Right atrium auricular region (tissue), 2 donors: Measurements from ENCODE around the gene TENT4A. TPM values are rescaled to one million over a fixed set of nuclear protein-coding genes. Genes with fewer than 3 reads are reported as not detected.
"Not testable (repeated sequence)": the region's sequence is repeated elsewhere in the genome, so short reads cannot be mapped to it uniquely, and the experiment has no call there.

Experiments
- DNase-seq: peaks from one replicate; pipeline ENCODE4 v3.0.0-alpha.2; 2019; ENCODE audit warnings: low spot score
- H3K27ac ChIP-seq, 2 donors: fragments of 200-600 bp; sonication (generic); 1 replicate in 1 of 2; 2 replicates in 1 of 2; pipeline ENCODE4 v1.5.1; 2016 to 2019
- H3K27me3 ChIP-seq, 2 donors: fragments of 200-600 bp; sonication (generic); one replicate each; pipeline versions ENCODE4 v1.5.1 to v1.6.0; 2017 to 2019
- H3K36me3 ChIP-seq: fragments of 200-600 bp; sonication (generic); one replicate; pipeline ENCODE4 v1.5.1; 2016
- H3K4me1 ChIP-seq, 2 donors: fragments of 200-600 bp; sonication (generic); one replicate each; pipeline versions ENCODE4 v1.5.1 to v1.6.0; 2017 to 2019
- H3K4me3 ChIP-seq, 2 donors: fragments of 200-600 bp; sonication (generic); 1 replicate in 1 of 2; 2 replicates in 1 of 2; pipeline ENCODE4 v1.5.1; 2017 to 2019; ENCODE audit warnings: mild to moderate bottlenecking in 1 of 2, moderate library complexity in 1 of 2
- H3K9me3 ChIP-seq, 2 donors: fragments of 200-600 bp; sonication (generic); one replicate each; pipeline ENCODE4 v1.5.1; 2019
- CTCF ChIP-seq, 2 donors: fragments of 200-600 bp; sonication (generic); IDR thresholded peaks; one replicate each; pipeline ENCODE4 v1.5.1; 2019; ENCODE audit warnings: antibody characterized with exemption in 2 of 2
- total RNA-seq, 2 donors: library from RNA; depleted of rRNA; stranded (reverse); fragments of >200 nt; gene quantifications; one replicate each; pipeline ENCODE4 v1.1.0, GENCODE V29; 2016

The TENT4A gene
- total RNA-seq, 2 donors from 2014 or later: 7.3 to 14.9 TPM

GRCh38 chr5:6770826-6771607 is 57.8 kb downstream of the TENT4A start:
- Histone ChIP-seq H3K27me3 (no peaks in the 10 kb centered on the region), H3K9me3 (no peaks in the 10 kb centered on the region), H3K4me3 (no peak overlapping the region), H3K36me3 (no peaks in the 10 kb centered on the region), H3K4me1 (peaks cover 0 to 12% of the 10 kb centered on the region in 2 donors), H3K27ac (no peak overlapping the region)
- TF ChIP-seq CTCF (IDR thresholded peaks at IDR 0.05): no peak
- no peak for DNase-seq

- Histone ChIP-seq H3K36me3 (no peaks in the 10 kb centered on the region), H3K4me1 (no peaks in the 10 kb centered on the region), H3K4me3 (no peak overlapping the region), H3K27me3 (no peaks in the 10 kb centered on the region), H3K9me3 (no peaks in the 10 kb centered on the region), H3K27ac (no peak overlapping the region)
- DNase-seq: no peak
- TF ChIP-seq CTCF (IDR thresholded peaks at IDR 0.05): no peak
Measured at GRCh38 chr5:6772886-6773285, 59.7 kb downstream of the TENT4A start.

DNA sequence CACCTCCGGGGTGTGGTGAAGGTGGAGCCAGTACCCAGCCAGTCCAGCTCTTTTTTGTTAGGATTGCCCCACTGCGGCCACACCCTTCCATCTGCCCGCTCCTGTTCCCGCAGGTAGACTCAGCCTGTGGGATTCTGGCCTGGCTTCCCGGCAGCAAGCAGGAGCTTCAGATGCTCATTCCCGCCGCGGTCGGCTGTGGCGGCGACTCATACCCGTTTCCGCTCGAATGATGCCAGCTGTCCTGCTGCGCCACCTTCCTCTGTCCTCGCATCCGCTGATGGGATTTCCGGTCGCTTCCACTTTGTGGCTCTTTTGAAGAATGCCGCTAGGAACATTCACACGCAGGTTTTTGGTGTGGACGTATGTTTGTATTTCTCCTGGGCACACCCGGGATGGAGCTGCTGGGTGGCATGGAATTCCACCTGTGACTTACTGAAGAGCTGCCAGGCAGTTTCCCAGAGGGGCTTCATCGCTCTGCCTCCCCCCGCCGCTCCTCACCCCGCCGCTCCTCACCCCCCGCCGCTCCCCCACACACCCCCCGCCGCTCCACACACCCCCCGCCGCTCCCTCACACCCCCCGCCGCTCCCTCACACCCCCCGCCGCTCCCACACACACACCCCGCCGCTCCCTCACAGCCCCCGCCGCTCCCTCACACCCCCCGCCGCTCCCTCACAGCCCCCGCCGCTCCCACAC is 60.3 kb downstream of the TENT4A start:
- TF ChIP-seq CTCF (IDR thresholded peaks at IDR 0.05): no peak
- Histone ChIP-seq H3K27ac (no peak overlapping the region), H3K9me3 (no peaks in the 10 kb centered on the region), H3K36me3 (no peaks in the 10 kb centered on the region), H3K27me3 (no peaks in the 10 kb centered on the region), H3K4me3 (no peak overlapping the region), H3K4me1 (no peaks in the 10 kb centered on the region)
- DNase-seq: no peak

- DNase-seq, H3K4me1 ChIP-seq, H3K27me3 ChIP-seq, H3K27ac ChIP-seq, H3K36me3 ChIP-seq, H3K9me3 ChIP-seq, H3K4me3 ChIP-seq: not testable (repeated sequence)
Measured at GRCh38 chr5:6774207-6774606, 61.0 kb downstream of the TENT4A start.

DNA sequence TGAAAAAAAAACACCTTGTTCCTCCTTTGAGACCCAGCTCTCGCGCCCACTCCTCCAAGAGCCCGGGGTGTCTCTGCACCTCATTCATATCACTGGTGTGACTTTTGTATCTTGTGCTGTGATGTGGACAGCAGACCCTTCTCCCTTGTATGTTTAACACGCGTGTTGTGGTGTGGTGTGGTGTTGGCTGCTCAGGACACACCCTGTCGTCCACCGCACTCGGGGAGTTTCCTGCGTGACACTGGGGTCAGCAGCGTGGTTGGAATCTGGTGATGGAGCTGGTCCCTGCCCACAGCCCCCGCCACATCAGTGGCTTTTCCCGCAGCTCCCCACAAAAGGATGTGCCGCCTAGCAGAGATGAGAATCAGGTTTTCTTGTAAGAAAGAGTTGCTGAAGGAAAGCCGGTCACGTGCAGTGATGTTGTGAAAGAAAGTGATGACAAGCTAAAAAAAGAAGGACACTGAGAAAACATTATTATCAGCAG is 61.5 kb downstream of the TENT4A start:
- no peak for DNase-seq

More for the DNA sequence above, 61.5 kb downstream of the TENT4A start:
- Histone ChIP-seq H3K4me3 (no peak overlapping the region), H3K36me3 (no peaks in the 10 kb centered on the region), H3K9me3 (no peaks in the 10 kb centered on the region), H3K27ac (no peak overlapping the region), H3K27me3 (no peaks in the 10 kb centered on the region), H3K4me1 (no peaks in the 10 kb centered on the region)
- TF ChIP-seq CTCF (IDR thresholded peaks at IDR 0.05): no peak
